ENCODE measurements around the gene NARS2.
"Not testable (repeated sequence)": the region's sequence is repeated elsewhere in the genome, so short reads cannot be mapped to it uniquely, and the experiment has no call there.

Gene NARS2

GRCh38 chr11:78464787-78465168, 109.9 kb downstream of the NARS2 start:
- not testable (repeated sequence) for DNase-seq (ENCODE audit: low spot score in 2 of 2); ATAC-seq (replicated peaks; ENCODE audit: extremely low read depth, poor library complexity, severe bottlenecking); H3K9me3 Mint-ChIP-seq; H3K27me3 Mint-ChIP-seq
- peaks cover 16% of the 10 kb centered on the region for H3K36me3 Mint-ChIP-seq (ENCODE audit: insufficient read depth)
- peaks cover 17% of the 10 kb centered on the region for H3K4me1 Mint-ChIP-seq
- H3K4me3 Mint-ChIP-seq, result peak overlapping the region; percentile 9
- H3K27ac Mint-ChIP-seq (ENCODE audit: low read depth), result peak overlapping the region; percentile 93

- Mint-ChIP-seq H3K9me3 (no peaks in the 10 kb centered on the region), H3K4me1 (peaks cover 10% of the 10 kb centered on the region), H3K4me3 (no peak overlapping the region), H3K36me3 (ENCODE audit: insufficient read depth) (peaks cover 12% of the 10 kb centered on the region), H3K27ac (ENCODE audit: low read depth) (no peak overlapping the region), H3K27me3 (no peaks in the 10 kb centered on the region)
- DNase-seq (ENCODE audit: low spot score in 2 of 2) (no peak), ATAC-seq (replicated peaks; ENCODE audit: extremely low read depth, poor library complexity, severe bottlenecking) (no peak)
Measured at GRCh38 chr11:78460471-78460870, 114.2 kb downstream of the NARS2 start.

- Mint-ChIP-seq H3K4me1 (peaks cover 6% of the 10 kb centered on the region), H3K27me3 (no peaks in the 10 kb centered on the region), H3K27ac (ENCODE audit: low read depth) (no peak overlapping the region), H3K36me3 (ENCODE audit: insufficient read depth) (peaks cover 9% of the 10 kb centered on the region), H3K9me3 (no peaks in the 10 kb centered on the region), H3K4me3 (no peak overlapping the region)
- ATAC-seq (replicated peaks; ENCODE audit: extremely low read depth, poor library complexity, severe bottlenecking) (no peak), DNase-seq (ENCODE audit: low spot score in 2 of 2) (no peak)
Measured at GRCh38 chr11:78459738-78460137, 114.9 kb downstream of the NARS2 start.

GRCh38 chr11:78457448-78457847, 117.2 kb downstream of the NARS2 start:
- Mint-ChIP-seq H3K4me3 (no peak overlapping the region), H3K4me1 (peaks cover 11% of the 10 kb centered on the region), H3K27ac (ENCODE audit: low read depth) (no peak overlapping the region), H3K9me3 (no peaks in the 10 kb centered on the region), H3K27me3 (no peaks in the 10 kb centered on the region), H3K36me3 (ENCODE audit: insufficient read depth) (peaks cover 7% of the 10 kb centered on the region)
- DNase-seq (ENCODE audit: low spot score in 2 of 2), result no peak
- ATAC-seq (replicated peaks; ENCODE audit: extremely low read depth, poor library complexity, severe bottlenecking), result no peak

- no peaks in the 10 kb centered on the region for H3K27me3 Mint-ChIP-seq
- H3K4me1 Mint-ChIP-seq, result peaks cover 11% of the 10 kb centered on the region
- no peaks in the 10 kb centered on the region for H3K9me3 Mint-ChIP-seq
- H3K4me3 Mint-ChIP-seq, result no peak overlapping the region
- DNase-seq (ENCODE audit: low spot score in 2 of 2), result no peak
- H3K36me3 Mint-ChIP-seq (ENCODE audit: insufficient read depth), result no peaks in the 10 kb centered on the region
- H3K27ac Mint-ChIP-seq (ENCODE audit: low read depth), result no peak overlapping the region
- no peak for ATAC-seq (replicated peaks; ENCODE audit: extremely low read depth, poor library complexity, severe bottlenecking)
Measured at GRCh38 chr11:78453140-78453935, 121.3 kb downstream of the NARS2 start.

- Mint-ChIP-seq H3K4me1 (peaks cover 11% of the 10 kb centered on the region), H3K36me3 (ENCODE audit: insufficient read depth) (no peaks in the 10 kb centered on the region), H3K4me3 (no peak overlapping the region), H3K27ac (ENCODE audit: low read depth) (peak overlapping the region; percentile 13), H3K9me3 (no peaks in the 10 kb centered on the region), H3K27me3 (no peaks in the 10 kb centered on the region)
- ATAC-seq (replicated peaks; ENCODE audit: extremely low read depth, poor library complexity, severe bottlenecking) (no peak), DNase-seq (ENCODE audit: low spot score in 2 of 2) (no peak)
Measured at GRCh38 chr11:78451371-78452150, 123.1 kb downstream of the NARS2 start.

- ATAC-seq (replicated peaks; ENCODE audit: extremely low read depth, poor library complexity, severe bottlenecking) (no peak), DNase-seq (ENCODE audit: low spot score in 2 of 2) (no peak)
- H3K36me3 Mint-ChIP-seq (ENCODE audit: insufficient read depth), result no peaks in the 10 kb centered on the region
- peak overlapping the region; percentile 13 for H3K27ac Mint-ChIP-seq (ENCODE audit: low read depth)
- H3K4me3 Mint-ChIP-seq, result no peak overlapping the region
- H3K4me1 Mint-ChIP-seq, result peaks cover 11% of the 10 kb centered on the region
- H3K9me3 Mint-ChIP-seq, result no peaks in the 10 kb centered on the region
- H3K27me3 Mint-ChIP-seq, result no peaks in the 10 kb centered on the region
Measured at GRCh38 chr11:78450866-78451265, 123.8 kb downstream of the NARS2 start.

GRCh38 chr11:78449866-78450265, 124.8 kb downstream of the NARS2 start:
- H3K27ac Mint-ChIP-seq (ENCODE audit: low read depth), result no peak overlapping the region
- no peak for DNase-seq (ENCODE audit: low spot score in 2 of 2)

GRCh38 chr11:78446210-78446609, 128.5 kb downstream of the NARS2 start:
- no peak overlapping the region for H3K4me3 Mint-ChIP-seq
- H3K4me1 Mint-ChIP-seq, result no peaks in the 10 kb centered on the region
- H3K9me3 Mint-ChIP-seq, result no peaks in the 10 kb centered on the region

More at GRCh38 chr11:78449866-78450265, 124.8 kb downstream of the NARS2 start:
- no peak overlapping the region for H3K4me3 Mint-ChIP-seq
- H3K4me1 Mint-ChIP-seq, result peaks cover 11% of the 10 kb centered on the region
- H3K36me3 Mint-ChIP-seq (ENCODE audit: insufficient read depth), result no peaks in the 10 kb centered on the region
- ATAC-seq (replicated peaks; ENCODE audit: extremely low read depth, poor library complexity, severe bottlenecking), result no peak
- H3K9me3 Mint-ChIP-seq, result no peaks in the 10 kb centered on the region
- H3K27me3 Mint-ChIP-seq, result no peaks in the 10 kb centered on the region

GRCh38 chr11:78444726-78445125, 129.9 kb downstream of the NARS2 start:
- DNase-seq (ENCODE audit: low spot score in 2 of 2), result no peak
- no peaks in the 10 kb centered on the region for H3K27me3 Mint-ChIP-seq
- no peak overlapping the region for H3K27ac Mint-ChIP-seq (ENCODE audit: low read depth)

More at GRCh38 chr11:78446210-78446609, 128.5 kb downstream of the NARS2 start:
- DNase-seq (ENCODE audit: low spot score in 2 of 2) (no peak), ATAC-seq (replicated peaks; ENCODE audit: extremely low read depth, poor library complexity, severe bottlenecking) (no peak)
- no peak overlapping the region for H3K27ac Mint-ChIP-seq (ENCODE audit: low read depth)
- H3K36me3 Mint-ChIP-seq (ENCODE audit: insufficient read depth), result peaks cover 12% of the 10 kb centered on the region
- no peaks in the 10 kb centered on the region for H3K27me3 Mint-ChIP-seq

GRCh38 chr11:78441956-78442355, 132.7 kb downstream of the NARS2 start:
- no peak overlapping the region for H3K27ac Mint-ChIP-seq (ENCODE audit: low read depth)
- H3K4me1 Mint-ChIP-seq, result no peaks in the 10 kb centered on the region
- H3K4me3 Mint-ChIP-seq, result no peak overlapping the region
- peaks cover 12% of the 10 kb centered on the region for H3K36me3 Mint-ChIP-seq (ENCODE audit: insufficient read depth)
- ATAC-seq (replicated peaks; ENCODE audit: extremely low read depth, poor library complexity, severe bottlenecking), result no peak
- no peak for DNase-seq (ENCODE audit: low spot score in 2 of 2)
- no peaks in the 10 kb centered on the region for H3K9me3 Mint-ChIP-seq
- no peaks in the 10 kb centered on the region for H3K27me3 Mint-ChIP-seq

More at GRCh38 chr11:78444726-78445125, 129.9 kb downstream of the NARS2 start:
- H3K4me1 Mint-ChIP-seq, result no peaks in the 10 kb centered on the region
- peaks cover 12% of the 10 kb centered on the region for H3K36me3 Mint-ChIP-seq (ENCODE audit: insufficient read depth)
- H3K9me3 Mint-ChIP-seq, result no peaks in the 10 kb centered on the region
- ATAC-seq (replicated peaks; ENCODE audit: extremely low read depth, poor library complexity, severe bottlenecking), result no peak
- no peak overlapping the region for H3K4me3 Mint-ChIP-seq

GRCh38 chr11:78438298-78438975, 136.2 kb downstream of the NARS2 start:
- ATAC-seq (replicated peaks; ENCODE audit: extremely low read depth, poor library complexity, severe bottlenecking) (no peak), DNase-seq (ENCODE audit: low spot score in 2 of 2) (no peak)
- no peaks in the 10 kb centered on the region for H3K9me3 Mint-ChIP-seq
- no peaks in the 10 kb centered on the region for H3K4me1 Mint-ChIP-seq
- H3K27me3 Mint-ChIP-seq, result no peaks in the 10 kb centered on the region
- no peak overlapping the region for H3K27ac Mint-ChIP-seq (ENCODE audit: low read depth)
- no peak overlapping the region for H3K4me3 Mint-ChIP-seq
- H3K36me3 Mint-ChIP-seq (ENCODE audit: insufficient read depth), result peaks cover 15% of the 10 kb centered on the region

Data from central memory CD8-positive, alpha-beta T cell (primary cell).